ENCODE results near the gene PIK3C2B. TPM values are rescaled to one million over a fixed set of nuclear protein-coding genes. Genes with fewer than 3 reads are reported as not detected.

The PIK3C2B gene
- total and polyA plus RNA-seq, 2 of the 8 experiments (the other 6 are each of a cell fraction or from before 2014, with no cell fraction given) = 20.4 to 36.7 TPM

DNA sequence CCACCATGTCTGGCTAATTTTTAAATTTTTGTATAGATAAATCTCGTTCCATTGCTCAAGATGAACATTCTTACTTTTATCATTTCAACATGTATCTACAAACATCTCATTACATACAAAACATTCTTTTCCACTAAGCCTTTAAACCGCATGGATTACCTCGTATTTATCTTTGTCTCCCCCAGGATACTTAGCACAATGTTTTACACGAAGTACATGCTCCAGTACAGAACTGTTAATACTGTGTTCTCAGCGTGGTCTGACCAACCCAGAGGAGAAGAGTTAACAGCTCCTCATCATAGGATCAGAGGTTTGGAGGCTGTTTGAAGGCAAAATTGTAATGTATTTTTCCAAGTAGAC is 7.4 kb downstream of the PIK3C2B start (continued):
- TF ChIP-seq, protein P1, sequence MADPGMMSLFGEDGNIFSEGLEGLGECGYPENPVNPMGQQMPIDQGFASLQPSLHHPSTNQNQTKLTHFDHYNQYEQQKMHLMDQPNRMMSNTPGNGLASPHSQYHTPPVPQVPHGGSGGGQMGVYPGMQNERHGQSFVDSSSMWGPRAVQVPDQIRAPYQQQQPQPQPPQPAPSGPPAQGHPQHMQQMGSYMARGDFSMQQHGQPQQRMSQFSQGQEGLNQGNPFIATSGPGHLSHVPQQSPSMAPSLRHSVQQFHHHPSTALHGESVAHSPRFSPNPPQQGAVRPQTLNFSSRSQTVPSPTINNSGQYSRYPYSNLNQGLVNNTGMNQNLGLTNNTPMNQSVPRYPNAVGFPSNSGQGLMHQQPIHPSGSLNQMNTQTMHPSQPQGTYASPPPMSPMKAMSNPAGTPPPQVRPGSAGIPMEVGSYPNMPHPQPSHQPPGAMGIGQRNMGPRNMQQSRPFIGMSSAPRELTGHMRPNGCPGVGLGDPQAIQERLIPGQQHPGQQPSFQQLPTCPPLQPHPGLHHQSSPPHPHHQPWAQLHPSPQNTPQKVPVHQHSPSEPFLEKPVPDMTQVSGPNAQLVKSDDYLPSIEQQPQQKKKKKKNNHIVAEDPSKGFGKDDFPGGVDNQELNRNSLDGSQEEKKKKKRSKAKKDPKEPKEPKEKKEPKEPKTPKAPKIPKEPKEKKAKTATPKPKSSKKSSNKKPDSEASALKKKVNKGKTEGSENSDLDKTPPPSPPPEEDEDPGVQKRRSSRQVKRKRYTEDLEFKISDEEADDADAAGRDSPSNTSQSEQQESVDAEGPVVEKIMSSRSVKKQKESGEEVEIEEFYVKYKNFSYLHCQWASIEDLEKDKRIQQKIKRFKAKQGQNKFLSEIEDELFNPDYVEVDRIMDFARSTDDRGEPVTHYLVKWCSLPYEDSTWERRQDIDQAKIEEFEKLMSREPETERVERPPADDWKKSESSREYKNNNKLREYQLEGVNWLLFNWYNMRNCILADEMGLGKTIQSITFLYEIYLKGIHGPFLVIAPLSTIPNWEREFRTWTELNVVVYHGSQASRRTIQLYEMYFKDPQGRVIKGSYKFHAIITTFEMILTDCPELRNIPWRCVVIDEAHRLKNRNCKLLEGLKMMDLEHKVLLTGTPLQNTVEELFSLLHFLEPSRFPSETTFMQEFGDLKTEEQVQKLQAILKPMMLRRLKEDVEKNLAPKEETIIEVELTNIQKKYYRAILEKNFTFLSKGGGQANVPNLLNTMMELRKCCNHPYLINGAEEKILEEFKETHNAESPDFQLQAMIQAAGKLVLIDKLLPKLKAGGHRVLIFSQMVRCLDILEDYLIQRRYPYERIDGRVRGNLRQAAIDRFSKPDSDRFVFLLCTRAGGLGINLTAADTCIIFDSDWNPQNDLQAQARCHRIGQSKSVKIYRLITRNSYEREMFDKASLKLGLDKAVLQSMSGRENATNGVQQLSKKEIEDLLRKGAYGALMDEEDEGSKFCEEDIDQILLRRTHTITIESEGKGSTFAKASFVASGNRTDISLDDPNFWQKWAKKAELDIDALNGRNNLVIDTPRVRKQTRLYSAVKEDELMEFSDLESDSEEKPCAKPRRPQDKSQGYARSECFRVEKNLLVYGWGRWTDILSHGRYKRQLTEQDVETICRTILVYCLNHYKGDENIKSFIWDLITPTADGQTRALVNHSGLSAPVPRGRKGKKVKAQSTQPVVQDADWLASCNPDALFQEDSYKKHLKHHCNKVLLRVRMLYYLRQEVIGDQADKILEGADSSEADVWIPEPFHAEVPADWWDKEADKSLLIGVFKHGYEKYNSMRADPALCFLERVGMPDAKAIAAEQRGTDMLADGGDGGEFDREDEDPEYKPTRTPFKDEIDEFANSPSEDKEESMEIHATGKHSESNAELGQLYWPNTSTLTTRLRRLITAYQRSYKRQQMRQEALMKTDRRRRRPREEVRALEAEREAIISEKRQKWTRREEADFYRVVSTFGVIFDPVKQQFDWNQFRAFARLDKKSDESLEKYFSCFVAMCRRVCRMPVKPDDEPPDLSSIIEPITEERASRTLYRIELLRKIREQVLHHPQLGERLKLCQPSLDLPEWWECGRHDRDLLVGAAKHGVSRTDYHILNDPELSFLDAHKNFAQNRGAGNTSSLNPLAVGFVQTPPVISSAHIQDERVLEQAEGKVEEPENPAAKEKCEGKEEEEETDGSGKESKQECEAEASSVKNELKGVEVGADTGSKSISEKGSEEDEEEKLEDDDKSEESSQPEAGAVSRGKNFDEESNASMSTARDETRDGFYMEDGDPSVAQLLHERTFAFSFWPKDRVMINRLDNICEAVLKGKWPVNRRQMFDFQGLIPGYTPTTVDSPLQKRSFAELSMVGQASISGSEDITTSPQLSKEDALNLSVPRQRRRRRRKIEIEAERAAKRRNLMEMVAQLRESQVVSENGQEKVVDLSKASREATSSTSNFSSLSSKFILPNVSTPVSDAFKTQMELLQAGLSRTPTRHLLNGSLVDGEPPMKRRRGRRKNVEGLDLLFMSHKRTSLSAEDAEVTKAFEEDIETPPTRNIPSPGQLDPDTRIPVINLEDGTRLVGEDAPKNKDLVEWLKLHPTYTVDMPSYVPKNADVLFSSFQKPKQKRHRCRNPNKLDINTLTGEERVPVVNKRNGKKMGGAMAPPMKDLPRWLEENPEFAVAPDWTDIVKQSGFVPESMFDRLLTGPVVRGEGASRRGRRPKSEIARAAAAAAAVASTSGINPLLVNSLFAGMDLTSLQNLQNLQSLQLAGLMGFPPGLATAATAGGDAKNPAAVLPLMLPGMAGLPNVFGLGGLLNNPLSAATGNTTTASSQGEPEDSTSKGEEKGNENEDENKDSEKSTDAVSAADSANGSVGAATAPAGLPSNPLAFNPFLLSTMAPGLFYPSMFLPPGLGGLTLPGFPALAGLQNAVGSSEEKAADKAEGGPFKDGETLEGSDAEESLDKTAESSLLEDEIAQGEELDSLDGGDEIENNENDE (IDR thresholded peaks at IDR 0.05; ENCODE audit: insufficient replicate concordance, low read length) = no peak
- TF ChIP-seq RBBP5 (IDR thresholded peaks at IDR 0.05; ENCODE audit: borderline replicate concordance, low read depth, low read length) (no peak), KDM1A (IDR thresholded peaks at IDR 0.05; ENCODE audit: borderline replicate concordance, low read length) (no peak), EZH2 (IDR thresholded peaks at IDR 0.05; ENCODE audit: low read depth, low read length, severe bottlenecking) (no peak), TAF1 (IDR thresholded peaks at IDR 0.05; ENCODE audit: low read depth, low read length) (no peak), KDM4A (IDR thresholded peaks at IDR 0.05; ENCODE audit: low read depth, low read length, severe bottlenecking) (no peak), CEBPB (IDR thresholded peaks at IDR 0.05; ENCODE audit: low read depth, low read length) (no peak), CHD2 (IDR thresholded peaks at IDR 0.05; ENCODE audit: low read length) (no peak), ZNF274 (IDR thresholded peaks at IDR 0.05; ENCODE audit: borderline replicate concordance, extremely low read depth, low read length) (no peak), SUZ12 (IDR thresholded peaks at IDR 0.05; ENCODE audit: low read length) (no peak)
- TF ChIP-seq, protein P2, sequence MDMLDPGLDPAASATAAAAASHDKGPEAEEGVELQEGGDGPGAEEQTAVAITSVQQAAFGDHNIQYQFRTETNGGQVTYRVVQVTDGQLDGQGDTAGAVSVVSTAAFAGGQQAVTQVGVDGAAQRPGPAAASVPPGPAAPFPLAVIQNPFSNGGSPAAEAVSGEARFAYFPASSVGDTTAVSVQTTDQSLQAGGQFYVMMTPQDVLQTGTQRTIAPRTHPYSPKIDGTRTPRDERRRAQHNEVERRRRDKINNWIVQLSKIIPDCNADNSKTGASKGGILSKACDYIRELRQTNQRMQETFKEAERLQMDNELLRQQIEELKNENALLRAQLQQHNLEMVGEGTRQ (IDR thresholded peaks at IDR 0.05; ENCODE audit: low read length) = no peak
